Rectal smooth muscle tissue (tissue), 1 donor: ENCODE measurements around the gene IL1RAPL1.

Experiments used
- H3K27ac ChIP-seq: one replicate; pipeline ENCODE4 v1.7.0; 2013; ENCODE audit warnings: low read depth, low read length, inconsistent platforms
- H3K27me3 ChIP-seq: one replicate; pipeline ENCODE4 v1.7.0; 2013; ENCODE audit warnings: low read length; ENCODE audit not compliant: control insufficient read depth, insufficient read depth
- H3K36me3 ChIP-seq: one replicate; pipeline ENCODE4 v1.7.0; 2013; ENCODE audit warnings: low read length; ENCODE audit not compliant: control insufficient read depth, insufficient read depth
- H3K4me1 ChIP-seq: one replicate; pipeline ENCODE4 v1.7.0; 2013; ENCODE audit warnings: low read length; ENCODE audit not compliant: control insufficient read depth, insufficient read depth
- H3K4me3 ChIP-seq: one replicate; pipeline ENCODE4 v1.7.0; 2013; ENCODE audit warnings: low read length
- H3K9ac ChIP-seq: one replicate; pipeline ENCODE4 v1.7.0; 2013; ENCODE audit warnings: low read length

IL1RAPL1 gene

GRCh38 chrX:29935455-29935854 is 1348.2 kb downstream of the IL1RAPL1 start:
- H3K27me3 ChIP-seq = no peaks in the 10 kb centered on the region
- H3K9ac ChIP-seq = no peak overlapping the region
- no peak overlapping the region for H3K27ac ChIP-seq
- no peak overlapping the region for H3K4me3 ChIP-seq
- no peaks in the 10 kb centered on the region for H3K36me3 ChIP-seq
- H3K4me1 ChIP-seq = no peaks in the 10 kb centered on the region

DNA sequence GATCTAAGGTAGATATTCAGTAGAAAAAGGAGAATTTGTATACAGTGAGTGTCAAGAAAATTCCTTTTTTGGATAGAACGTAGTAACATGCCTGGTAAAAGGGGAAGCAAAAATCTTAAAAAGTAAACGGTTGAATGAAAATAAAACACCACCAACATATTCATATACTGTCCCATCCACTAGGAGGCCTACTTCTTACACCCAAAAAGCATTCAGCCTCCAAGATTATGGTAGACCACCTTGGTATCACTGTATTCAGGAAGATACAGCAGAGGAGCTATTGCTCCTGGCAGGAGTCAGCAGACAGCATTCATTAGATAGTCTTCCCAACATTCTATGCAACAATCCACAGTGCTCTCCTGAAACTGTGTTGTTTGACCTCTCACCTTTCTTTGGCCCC is 1353.5 kb downstream of the IL1RAPL1 start:
- no peaks in the 10 kb centered on the region for H3K36me3 ChIP-seq
- H3K4me1 ChIP-seq = no peaks in the 10 kb centered on the region
- no peak overlapping the region for H3K27ac ChIP-seq
- no peak overlapping the region for H3K4me3 ChIP-seq
- no peaks in the 10 kb centered on the region for H3K27me3 ChIP-seq
- H3K9ac ChIP-seq = no peak overlapping the region

DNA sequence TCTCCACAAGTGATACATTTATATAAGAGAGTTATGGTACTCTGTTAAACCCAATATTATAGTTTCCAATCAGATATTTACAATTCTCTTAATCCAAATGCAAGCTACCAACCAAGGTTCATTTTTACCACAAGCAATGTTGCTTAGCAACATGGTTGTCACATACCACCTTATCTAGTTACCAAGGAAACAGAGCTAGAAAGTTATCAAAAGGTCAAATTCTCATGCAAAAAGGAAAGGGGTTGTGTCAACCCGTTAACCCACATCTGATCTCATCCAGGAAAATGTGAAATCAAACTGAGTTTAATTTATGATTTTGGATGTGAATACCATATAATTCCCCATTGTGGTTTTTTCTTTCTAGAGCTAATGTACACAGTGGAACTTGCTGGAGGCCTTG is 1354.0 kb downstream of the IL1RAPL1 start:
- Histone ChIP-seq H3K27ac (no peak overlapping the region), H3K36me3 (no peaks in the 10 kb centered on the region), H3K4me3 (no peak overlapping the region), H3K9ac (no peak overlapping the region), H3K27me3 (no peaks in the 10 kb centered on the region), H3K4me1 (no peaks in the 10 kb centered on the region)

DNA sequence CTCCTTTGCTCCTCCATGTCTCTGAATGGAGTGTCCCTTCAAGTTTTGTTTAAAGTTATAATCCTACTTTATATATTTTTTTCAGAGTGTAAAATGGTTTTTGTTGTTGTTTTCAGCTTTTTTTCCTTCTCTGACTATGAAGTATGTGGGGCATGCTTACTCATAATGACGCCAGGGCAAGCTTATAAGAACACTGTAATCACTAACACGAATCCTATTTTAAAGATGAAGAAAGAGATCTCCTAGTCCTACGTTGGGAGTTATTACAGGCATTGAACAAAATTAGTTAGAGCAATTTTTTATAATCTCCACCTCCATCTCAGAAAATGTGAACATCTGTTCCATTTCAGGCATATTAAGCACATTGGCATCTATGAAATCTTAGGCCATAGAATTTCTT is 1360.0 kb downstream of the IL1RAPL1 start:
- H3K4me3 ChIP-seq = no peak overlapping the region
- H3K9ac ChIP-seq = no peak overlapping the region
- no peak overlapping the region for H3K27ac ChIP-seq
- no peaks in the 10 kb centered on the region for H3K36me3 ChIP-seq
- no peaks in the 10 kb centered on the region for H3K4me1 ChIP-seq
- no peaks in the 10 kb centered on the region for H3K27me3 ChIP-seq

DNA sequence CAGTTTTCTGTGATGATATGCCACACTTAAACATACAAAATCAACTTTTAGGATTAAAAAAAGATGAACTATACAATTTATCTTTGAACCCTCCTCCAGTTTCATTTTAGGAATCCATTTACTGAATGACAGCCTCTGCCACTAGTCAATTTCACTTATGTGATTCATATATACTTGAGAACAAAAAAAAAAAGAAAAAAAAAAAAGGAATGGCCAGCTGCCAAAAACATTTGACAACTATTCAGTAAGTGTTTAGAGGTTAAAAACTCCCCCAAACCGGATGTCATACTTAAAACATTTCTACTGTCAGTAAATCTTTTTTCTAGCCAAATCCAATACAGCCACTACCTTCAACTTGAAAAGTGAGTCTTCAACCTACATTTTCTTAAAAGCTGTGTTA is 1361.4 kb downstream of the IL1RAPL1 start:
- no peaks in the 10 kb centered on the region for H3K36me3 ChIP-seq

GRCh38 chrX:29952016-29952415 is 1364.8 kb downstream of the IL1RAPL1 start:
- no peak overlapping the region for H3K9ac ChIP-seq
- H3K4me1 ChIP-seq = no peaks in the 10 kb centered on the region
- H3K4me3 ChIP-seq = no peak overlapping the region
- H3K27me3 ChIP-seq = no peaks in the 10 kb centered on the region
- H3K36me3 ChIP-seq = no peaks in the 10 kb centered on the region
- no peak overlapping the region for H3K27ac ChIP-seq

More for the DNA sequence above, 1361.4 kb downstream of the IL1RAPL1 start:
- Histone ChIP-seq H3K27me3 (no peaks in the 10 kb centered on the region), H3K4me3 (no peak overlapping the region), H3K9ac (no peak overlapping the region), H3K4me1 (no peaks in the 10 kb centered on the region), H3K27ac (no peak overlapping the region)

- Histone ChIP-seq H3K36me3 (no peaks in the 10 kb centered on the region), H3K27me3 (no peaks in the 10 kb centered on the region), H3K4me3 (no peak overlapping the region), H3K4me1 (no peaks in the 10 kb centered on the region), H3K27ac (no peak overlapping the region), H3K9ac (no peak overlapping the region)
Observed at GRCh38 chrX:29962061-29962460, 1374.8 kb downstream of the IL1RAPL1 start.

- Histone ChIP-seq H3K27ac (no peak overlapping the region), H3K9ac (no peak overlapping the region), H3K36me3 (no peaks in the 10 kb centered on the region), H3K27me3 (no peaks in the 10 kb centered on the region), H3K4me1 (no peaks in the 10 kb centered on the region), H3K4me3 (no peak overlapping the region)
Observed at GRCh38 chrX:29965634-29966033, 1378.4 kb downstream of the IL1RAPL1 start.

DNA sequence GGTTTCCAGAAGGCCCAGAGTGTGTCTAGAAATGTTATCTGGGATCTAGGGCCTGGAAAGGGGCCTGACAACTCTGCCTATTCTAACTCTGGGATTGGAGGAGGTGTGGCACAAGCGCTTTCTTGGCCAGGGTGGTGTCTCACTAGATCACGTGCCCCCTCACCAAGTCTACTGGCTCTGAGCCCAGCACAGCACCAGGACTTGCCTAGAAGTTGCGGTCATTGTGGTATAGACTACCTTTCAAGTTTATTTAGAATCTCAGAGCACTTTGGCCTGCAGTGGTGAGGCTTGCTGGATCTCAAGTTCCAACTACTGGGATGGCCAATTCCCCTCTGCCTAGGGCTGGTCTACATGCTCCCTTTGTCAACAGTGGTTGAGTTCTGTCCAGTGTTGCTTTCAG is 1404.8 kb downstream of the IL1RAPL1 start:
- Histone ChIP-seq H3K4me1 (no peaks in the 10 kb centered on the region), H3K9ac (no peak overlapping the region), H3K4me3 (no peak overlapping the region), H3K36me3 (no peaks in the 10 kb centered on the region), H3K27ac (no peak overlapping the region), H3K27me3 (no peaks in the 10 kb centered on the region)

DNA sequence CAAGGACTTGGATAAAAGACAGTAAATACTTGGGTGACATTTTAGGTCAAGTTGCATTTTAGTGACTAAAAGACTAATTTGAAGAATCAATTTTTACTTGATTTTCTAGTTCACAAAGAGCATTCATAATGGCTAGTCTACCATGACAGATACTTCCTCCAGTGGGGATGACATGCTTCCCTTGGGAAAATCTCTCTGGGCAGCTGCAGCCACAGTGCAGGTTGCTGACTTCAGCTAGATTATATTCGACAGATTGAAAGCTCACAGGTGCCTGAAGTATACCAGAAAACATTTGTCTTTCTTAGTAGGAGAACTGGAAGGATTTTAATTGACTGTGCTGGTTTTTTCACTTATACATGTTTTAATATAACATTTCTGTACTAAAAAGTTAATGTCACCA is 1418.6 kb downstream of the IL1RAPL1 start:
- H3K4me3 ChIP-seq = no peak overlapping the region
- H3K9ac ChIP-seq = no peak overlapping the region
- H3K4me1 ChIP-seq = no peaks in the 10 kb centered on the region
- H3K36me3 ChIP-seq = no peaks in the 10 kb centered on the region
- H3K27me3 ChIP-seq = no peaks in the 10 kb centered on the region
- H3K27ac ChIP-seq = no peak overlapping the region
